ENCODE results near the gene ARPC5. TPM values are rescaled to one million over a fixed set of nuclear protein-coding genes. Genes with fewer than 3 reads are reported as not detected.

The ARPC5 gene
- total and polyA plus RNA-seq, 2 donors from 2014 or later: 75.9 to 107 TPM

DNA sequence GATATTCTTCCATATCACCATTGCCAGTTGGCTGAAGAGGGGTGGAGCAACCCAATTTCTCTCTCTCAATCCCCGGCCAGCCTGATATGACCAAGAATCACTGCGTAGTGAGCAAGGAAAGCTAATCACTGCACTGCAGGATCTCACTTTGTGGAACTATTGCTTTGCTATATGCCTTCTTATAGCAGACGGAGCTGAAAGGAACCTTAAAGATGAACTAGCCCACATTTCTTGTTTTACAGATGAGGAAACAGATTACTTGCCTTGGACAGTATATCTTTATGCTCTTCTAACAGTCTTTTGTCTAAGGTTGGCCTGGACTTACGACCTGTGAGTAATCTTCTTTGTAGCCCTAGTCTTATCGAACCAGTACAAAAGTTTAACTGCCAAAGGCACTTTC lies 9.9 kb upstream of the ARPC5 start:
- H3K4me1 ChIP-seq (ENCODE audit: control insufficient read depth in 2 of 3, insufficient read depth in 2 of 3, low read depth in 1 of 3, low read length in 3 of 3): no peaks in the 10 kb centered on the region
- intact Hi-C loops (cut with DNase I): no loop called here
- FAIRE-seq (no peak), DNase-seq (no peak)
- H3K27ac ChIP-seq (ENCODE audit: low read depth in 2 of 2, low read length in 2 of 2): no peak overlapping the region
- no peak overlapping the region for H3K9ac ChIP-seq (ENCODE audit: low read length in 3 of 3)
- H3K27me3 ChIP-seq (ENCODE audit: control insufficient read depth, insufficient read depth, low read length): no peaks in the 10 kb centered on the region
- no peak overlapping the region for H3K4me3 ChIP-seq (ENCODE audit: low read length in 3 of 3)
- H3K9me3 ChIP-seq (ENCODE audit: control insufficient read depth in 2 of 3, insufficient read depth in 1 of 3, low read length in 3 of 3): no peaks in the 10 kb centered on the region
- H3K36me3 ChIP-seq (ENCODE audit: control insufficient read depth in 2 of 3, insufficient read depth in 3 of 3, low read length in 3 of 3): no peaks in the 10 kb centered on the region
- TF ChIP-seq, protein P1, sequence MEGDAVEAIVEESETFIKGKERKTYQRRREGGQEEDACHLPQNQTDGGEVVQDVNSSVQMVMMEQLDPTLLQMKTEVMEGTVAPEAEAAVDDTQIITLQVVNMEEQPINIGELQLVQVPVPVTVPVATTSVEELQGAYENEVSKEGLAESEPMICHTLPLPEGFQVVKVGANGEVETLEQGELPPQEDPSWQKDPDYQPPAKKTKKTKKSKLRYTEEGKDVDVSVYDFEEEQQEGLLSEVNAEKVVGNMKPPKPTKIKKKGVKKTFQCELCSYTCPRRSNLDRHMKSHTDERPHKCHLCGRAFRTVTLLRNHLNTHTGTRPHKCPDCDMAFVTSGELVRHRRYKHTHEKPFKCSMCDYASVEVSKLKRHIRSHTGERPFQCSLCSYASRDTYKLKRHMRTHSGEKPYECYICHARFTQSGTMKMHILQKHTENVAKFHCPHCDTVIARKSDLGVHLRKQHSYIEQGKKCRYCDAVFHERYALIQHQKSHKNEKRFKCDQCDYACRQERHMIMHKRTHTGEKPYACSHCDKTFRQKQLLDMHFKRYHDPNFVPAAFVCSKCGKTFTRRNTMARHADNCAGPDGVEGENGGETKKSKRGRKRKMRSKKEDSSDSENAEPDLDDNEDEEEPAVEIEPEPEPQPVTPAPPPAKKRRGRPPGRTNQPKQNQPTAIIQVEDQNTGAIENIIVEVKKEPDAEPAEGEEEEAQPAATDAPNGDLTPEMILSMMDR (IDR thresholded peaks at IDR 0.05; ENCODE audit: borderline replicate concordance, extremely low read depth, insufficient read depth): no peak

DNA sequence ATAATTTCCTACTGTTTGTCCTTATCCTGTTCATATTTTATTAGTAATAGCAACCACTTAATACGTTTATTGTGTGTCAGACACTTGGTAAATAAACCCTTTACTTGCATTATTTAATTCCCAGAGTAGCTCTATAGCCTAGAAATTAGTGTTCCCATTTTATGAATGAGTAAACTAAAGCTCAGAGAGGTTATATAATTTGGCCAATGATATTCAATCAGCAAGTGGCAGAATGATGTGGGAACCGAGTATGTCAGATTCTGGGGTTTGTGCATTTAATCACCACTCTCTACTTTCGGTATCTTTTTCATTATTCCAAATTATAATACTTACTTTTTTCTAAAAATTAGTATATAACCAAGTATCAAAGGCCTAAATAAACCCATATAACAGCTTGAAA lies 6.6 kb upstream of the ARPC5 start:
- Histone ChIP-seq H3K36me3 (ENCODE audit: control insufficient read depth in 2 of 3, insufficient read depth in 3 of 3, low read length in 3 of 3) (no peaks in the 10 kb centered on the region), H3K9ac (ENCODE audit: low read length in 3 of 3) (no peak overlapping the region), H3K4me1 (ENCODE audit: control insufficient read depth in 2 of 3, insufficient read depth in 2 of 3, low read depth in 1 of 3, low read length in 3 of 3) (no peaks in the 10 kb centered on the region), H3K27ac (ENCODE audit: low read depth in 2 of 2, low read length in 2 of 2) (no peak overlapping the region), H3K27me3 (ENCODE audit: control insufficient read depth, insufficient read depth, low read length) (no peaks in the 10 kb centered on the region), H3K4me3 (ENCODE audit: low read length in 3 of 3) (no peak overlapping the region), H3K9me3 (ENCODE audit: control insufficient read depth in 2 of 3, insufficient read depth in 1 of 3, low read length in 3 of 3) (no peaks in the 10 kb centered on the region)
- TF ChIP-seq, protein P1 (IDR thresholded peaks at IDR 0.05; ENCODE audit: borderline replicate concordance, extremely low read depth, insufficient read depth): no peak
- DNase-seq: no peak
- intact Hi-C loops (cut with DNase I): no loop called here
- no peak for FAIRE-seq

DNA sequence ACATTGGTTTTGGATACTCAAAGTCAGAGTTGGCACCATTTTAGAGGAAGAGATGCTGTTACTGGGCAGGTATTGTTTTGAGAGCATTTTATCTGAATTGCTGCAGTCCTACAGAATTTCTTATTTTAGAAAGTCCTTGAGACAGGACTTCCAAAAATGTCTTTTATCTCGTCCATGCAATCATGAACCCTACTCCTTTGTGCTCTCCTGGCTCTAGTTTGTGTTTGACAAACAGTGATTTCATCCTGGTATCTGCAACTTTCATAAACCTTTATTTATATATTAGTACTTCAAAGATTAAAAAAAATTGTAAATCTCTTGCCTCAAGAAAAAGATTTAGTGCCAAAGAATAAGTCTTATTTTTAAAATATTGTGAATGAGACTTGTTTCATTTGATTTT lies 4.6 kb upstream of the ARPC5 start:
- Histone ChIP-seq H3K9me3 (ENCODE audit: control insufficient read depth in 2 of 3, insufficient read depth in 1 of 3, low read length in 3 of 3) (no peaks in the 10 kb centered on the region), H3K27me3 (ENCODE audit: control insufficient read depth, insufficient read depth, low read length) (no peaks in the 10 kb centered on the region), H3K36me3 (ENCODE audit: control insufficient read depth in 2 of 3, insufficient read depth in 3 of 3, low read length in 3 of 3) (no peaks in the 10 kb centered on the region), H3K4me1 (ENCODE audit: control insufficient read depth in 2 of 3, insufficient read depth in 2 of 3, low read depth in 1 of 3, low read length in 3 of 3) (peaks cover 0 to 4% (median 0%) of the 10 kb centered on the region in 3 donors), H3K9ac (ENCODE audit: low read length in 3 of 3) (no peak overlapping the region), H3K4me3 (ENCODE audit: low read length in 3 of 3) (no peak overlapping the region), H3K27ac (ENCODE audit: low read depth in 2 of 2, low read length in 2 of 2) (no peak overlapping the region)
- TF ChIP-seq, protein P1 (IDR thresholded peaks at IDR 0.05; ENCODE audit: borderline replicate concordance, extremely low read depth, insufficient read depth): no peak
- DNase-seq (no peak), FAIRE-seq (no peak)
- intact Hi-C loops (cut with DNase I): no loop called here
